CD4-positive, alpha-beta T cell treated with Interleukin-4 for 4 hours (primary cell): ENCODE results near the gene NCOA3.
"Not testable (repeated sequence)": the region's sequence is repeated elsewhere in the genome, so short reads cannot be mapped to it uniquely, and the experiment has no call there.

Source experiments
- DNase-seq: peaks from one replicate; pipeline ENCODE4 v3.0.0-alpha.2; 2020

The NCOA3 gene

DNA sequence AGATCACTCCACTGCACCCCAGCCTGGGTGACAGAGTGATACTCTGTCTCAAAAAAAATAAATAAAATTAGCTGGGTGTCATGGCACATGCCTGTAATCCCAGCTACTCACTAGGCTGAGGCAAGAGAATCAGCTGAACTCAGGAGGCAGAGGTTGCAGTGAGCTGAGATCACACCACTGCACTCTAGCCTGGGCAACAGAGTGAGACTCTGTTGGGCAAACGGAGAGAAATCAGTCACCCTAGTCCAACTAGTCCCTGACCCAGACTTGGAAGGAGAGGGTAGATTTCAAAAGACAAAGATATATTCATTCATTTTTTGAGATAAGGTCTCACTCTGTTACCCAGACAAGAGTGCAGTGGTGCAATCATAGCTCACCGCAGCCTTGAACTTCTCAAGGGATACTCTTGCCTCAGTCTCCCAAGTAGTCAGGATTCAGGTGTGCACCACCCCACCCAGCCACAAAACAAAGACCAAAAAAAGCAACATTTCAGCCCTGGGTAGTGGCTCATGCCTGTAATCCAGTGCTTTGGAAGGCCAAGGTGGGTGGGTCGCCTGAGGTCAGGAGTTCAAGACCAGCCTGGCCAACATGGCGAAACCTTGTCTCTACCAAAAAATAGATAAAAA lies 26.2 kb upstream of the NCOA3 start:
- DNase-seq, result no peak

DNA sequence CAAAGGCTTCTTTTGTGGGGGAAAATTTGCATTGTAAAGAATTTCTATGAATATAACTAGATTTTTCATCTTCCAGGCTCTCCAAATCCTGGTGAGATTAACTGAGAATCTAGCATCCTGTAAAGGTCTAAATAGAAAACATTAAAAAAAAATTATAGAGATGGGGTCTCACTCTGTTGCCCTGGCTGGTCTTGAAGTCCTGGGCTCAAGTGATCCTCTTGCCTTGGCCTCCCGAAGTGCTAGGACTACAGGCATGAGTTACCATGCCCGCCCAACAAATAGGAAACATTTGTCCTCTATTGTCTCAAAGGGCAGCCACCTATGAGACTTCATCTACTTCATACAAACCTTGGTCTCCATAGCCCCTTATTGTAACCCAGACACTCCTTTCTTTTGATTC lies 25.2 kb upstream of the NCOA3 start:
- no peak for DNase-seq

DNA sequence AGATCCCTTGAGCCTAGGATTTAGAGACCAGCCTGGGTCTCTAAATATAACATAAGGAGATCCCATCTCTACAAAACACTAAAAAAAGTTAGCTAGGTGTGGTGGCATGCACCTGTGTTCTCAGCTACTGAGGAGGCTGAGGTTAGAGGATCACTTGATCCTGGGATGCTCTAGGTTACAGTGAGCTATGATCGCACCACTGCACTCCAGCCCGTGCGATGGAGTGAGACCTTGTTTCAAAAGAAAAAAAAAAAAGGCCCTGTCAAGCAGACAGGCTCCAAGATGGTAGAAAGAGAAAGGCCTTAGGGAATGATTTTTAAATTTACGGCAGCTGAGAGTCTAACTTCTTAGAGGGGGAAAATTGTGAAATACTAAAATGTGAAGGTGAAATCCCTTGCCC lies 22.6 kb upstream of the NCOA3 start:
- no peak for DNase-seq

DNA sequence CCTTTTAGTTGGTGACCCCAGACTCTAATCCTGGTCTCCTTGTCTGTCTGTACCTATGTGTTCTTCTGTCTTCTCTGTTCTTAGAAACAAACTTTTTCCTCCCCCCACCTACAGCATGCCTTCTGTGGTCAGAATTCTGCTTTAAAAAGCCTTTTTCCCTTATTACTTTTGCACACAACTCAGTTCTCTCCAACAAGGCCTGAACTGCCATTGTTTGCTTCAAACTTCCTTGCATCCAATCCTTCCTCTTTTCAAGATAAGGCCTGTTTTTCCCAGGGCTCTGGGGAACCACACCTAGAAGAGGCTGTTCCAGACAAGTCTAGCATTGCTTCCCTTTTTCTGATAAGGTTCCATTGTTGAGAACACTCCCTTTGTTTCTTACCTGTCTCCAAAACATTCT lies 22.2 kb upstream of the NCOA3 start:
- no peak for DNase-seq

DNA sequence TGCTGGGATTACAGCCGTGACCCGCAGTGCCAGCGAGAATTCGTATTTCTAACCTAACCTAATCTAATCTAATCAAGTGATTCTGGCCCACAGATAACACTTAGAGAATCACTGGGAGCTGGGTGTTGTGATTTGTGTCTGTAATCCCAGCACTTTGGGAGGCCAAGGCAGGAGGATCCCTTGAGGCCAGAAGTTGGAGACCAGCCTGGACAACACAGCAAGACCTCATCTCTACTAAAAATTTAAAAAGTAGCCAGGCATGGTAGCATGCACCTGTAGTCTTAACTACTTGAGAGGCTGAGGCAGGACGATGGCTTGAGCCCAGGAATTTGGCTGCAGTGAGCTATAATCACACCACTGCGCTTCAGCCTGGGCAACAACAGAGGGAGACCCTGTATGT lies 21.4 kb upstream of the NCOA3 start:
- no peak for DNase-seq

DNA sequence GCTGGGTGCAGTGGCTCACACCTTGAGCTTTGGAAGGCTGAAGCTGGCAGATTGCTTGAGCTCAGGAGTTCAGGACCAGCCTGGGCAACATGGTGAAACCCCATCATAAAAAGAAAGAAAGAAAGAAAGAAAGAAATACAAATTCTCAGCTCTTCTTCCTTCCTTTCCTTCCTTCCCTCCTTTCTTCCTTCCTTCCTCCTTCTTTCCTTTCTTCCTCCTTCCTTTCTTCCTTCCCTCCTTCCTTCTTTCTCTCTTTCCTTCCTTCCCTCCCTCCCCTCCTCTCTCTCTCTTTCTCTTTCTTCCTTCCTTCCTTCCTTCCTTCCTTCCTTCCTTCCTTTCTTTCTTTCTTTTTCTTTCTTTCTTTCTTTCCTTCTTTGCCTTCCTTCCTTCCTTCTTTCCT lies 21.0 kb upstream of the NCOA3 start:
- DNase-seq, result no peak

DNA sequence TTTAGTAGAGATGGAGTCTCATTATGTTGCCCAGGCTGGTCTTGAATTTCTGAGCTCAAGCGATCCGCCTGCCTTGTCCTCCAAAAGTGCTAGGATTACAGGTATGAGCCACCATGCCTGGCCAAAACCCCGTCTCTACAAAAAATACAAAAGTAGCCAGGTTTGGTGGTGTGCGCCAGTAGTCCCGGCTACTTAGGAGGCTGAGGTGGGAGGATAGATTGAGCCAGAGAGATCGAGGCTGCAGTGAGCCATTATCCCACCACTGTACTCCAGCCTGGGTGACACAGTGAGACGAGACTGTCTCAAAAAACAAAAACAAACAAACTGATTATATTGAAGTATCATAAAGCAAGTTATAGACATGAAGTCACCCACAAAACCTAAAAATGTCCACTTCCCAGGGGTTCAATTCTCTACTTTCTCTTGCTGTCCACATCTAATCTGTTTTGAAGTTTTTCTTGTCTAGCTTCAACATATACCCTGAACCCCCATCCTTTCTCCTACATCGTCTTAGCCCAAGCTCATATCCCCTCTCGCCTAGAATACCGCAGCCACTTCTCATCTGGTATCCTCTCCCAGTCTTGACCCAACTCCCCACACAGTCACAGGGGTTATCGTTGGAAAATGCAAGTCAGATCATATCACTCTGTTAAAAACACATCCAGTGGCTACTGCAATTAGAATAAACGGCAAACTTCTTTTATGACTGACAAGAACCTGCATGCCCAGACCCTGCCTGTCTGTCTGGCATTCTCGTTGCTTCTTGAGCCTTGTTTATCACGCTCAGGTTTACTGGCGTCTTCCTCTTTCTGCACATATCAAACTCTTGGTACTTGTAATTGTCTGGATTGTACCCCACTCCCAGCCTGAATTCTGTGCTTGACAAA lies 20.1 kb upstream of the NCOA3 start:
- no peak for DNase-seq

DNA sequence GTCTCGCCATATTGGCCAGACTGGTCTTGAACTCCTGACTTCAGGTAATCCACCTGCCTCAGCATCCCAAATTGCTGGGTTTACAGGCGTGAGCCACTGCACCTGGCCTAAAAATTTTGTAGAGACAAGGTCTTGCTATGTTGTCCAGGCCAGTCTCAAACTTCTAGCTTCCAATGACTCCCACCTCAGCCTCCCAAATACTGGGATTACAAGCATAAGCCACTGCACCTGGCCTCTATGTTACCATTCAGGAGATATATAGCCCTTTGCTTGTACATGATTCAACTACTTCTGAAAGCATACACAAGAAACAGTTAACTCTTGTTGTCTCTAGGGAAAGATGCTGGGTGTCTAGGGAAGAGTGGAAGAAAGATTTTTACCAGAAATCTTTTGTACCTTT lies 19.0 kb upstream of the NCOA3 start:
- no peak for DNase-seq

DNA sequence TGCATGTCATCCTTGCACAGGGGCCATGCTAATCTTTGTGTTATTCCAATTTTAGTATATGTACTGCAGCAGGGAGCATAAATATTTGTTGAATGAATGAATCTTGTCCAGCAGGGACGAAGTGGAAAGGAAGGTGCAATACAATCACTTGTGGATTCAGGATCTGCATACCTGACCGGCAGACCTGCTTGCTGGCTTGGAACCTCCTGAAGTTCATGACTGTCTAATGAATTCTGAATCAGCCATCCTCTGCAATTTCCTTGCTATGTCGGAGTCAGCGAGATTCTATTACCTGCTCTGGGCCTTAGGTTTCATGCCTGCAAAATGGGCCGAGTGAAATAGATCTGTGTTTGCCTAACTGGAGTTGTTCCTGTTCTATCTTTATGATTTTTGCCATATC lies 17.4 kb upstream of the NCOA3 start:
- DNase-seq, result no peak

DNA sequence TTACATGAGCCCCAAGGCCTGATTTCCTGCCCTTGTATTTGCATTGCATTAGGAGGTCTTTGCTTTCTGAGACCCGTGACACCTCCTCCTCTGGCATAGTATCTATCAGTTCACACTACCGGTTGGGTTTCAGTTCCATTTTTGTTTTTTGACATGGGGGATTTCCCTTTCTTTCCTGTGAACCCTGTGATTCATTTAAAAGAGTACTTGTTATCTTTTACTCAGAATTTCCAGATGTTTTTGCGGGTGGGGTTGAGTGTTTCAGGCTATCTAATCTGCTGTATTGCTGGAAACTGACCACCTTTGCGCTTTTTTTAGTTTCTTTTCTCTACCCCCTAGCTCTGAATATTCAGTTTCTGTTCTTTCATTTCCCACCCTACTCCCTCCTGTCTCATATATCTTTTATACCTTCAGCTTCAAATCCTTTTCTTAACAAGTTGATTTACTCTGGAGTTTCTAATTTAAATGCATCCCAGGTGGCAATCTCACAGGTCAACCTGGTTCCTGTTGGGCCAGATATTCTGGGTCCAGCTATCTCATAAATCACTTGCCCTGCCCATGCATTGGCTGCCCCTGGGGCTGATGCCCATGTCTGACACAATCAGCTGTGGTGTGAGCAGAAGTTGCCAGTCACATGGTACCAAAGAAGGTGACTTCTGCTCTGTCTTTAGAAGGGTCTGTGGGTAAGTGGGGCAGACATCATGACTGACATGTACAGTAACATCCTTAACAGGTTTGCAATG lies 14.3 kb upstream of the NCOA3 start:
- DNase-seq, result peak; percentile 96

DNA sequence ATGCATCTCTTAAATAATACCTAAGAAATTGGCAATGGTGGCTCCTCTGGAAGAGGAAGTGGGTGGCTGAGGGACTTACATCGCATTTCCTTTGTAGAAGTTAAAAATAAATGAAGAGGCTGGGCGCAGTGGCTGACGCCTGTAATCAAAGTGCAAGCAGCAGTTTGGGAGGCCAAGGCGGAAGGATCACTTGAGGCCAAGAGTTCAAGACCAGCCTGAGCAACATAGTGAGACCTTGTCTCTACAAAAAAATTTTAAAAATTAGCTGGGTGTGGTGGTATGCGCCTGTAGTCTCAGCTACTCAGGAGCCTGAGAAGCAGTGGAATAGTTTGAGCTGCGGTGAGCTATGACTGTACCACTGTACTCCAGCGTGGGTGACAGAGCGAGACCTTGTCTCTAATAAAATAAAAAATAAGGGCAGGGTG lies 12.2 kb upstream of the NCOA3 start:
- peak; percentile 82 for DNase-seq

DNA sequence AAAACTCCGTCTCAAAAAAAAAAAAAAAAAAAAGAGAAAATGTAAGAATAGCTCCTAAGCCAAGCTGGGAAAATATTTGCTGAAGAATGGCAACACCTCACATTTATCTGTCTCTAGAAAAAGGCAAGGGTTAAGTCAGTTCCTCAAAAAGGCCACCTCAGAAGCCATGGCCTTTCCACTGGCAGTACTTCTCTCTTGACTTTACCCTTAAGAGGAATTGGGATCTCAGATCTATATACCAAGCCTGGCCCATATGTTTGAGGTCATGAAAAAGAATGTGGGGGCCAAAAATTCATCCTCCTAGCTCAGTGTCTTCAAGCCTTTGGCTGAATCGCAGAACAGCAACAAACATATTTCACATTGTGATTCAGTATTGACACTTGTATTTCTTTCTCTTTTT lies 10.9 kb upstream of the NCOA3 start:
- DNase-seq, result no peak

DNA sequence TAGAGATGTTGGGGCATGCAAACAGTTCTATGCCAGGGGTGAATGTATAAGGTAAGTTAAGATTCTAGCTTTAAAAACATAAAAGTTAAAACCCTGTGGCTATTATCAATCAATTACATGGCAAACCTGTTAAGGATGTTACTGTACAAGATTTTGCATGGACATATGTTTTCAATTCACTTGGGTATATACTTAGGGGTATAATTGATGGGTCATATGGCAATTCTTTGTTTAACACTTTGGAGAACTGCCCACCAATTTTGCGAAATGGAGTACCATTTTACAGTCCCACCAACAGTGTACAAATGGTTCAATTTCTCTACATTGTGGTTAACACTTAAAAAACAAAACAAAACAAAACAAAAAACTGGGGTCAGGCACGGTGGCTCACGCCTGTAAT lies 9.4 kb upstream of the NCOA3 start:
- no peak for DNase-seq

DNA sequence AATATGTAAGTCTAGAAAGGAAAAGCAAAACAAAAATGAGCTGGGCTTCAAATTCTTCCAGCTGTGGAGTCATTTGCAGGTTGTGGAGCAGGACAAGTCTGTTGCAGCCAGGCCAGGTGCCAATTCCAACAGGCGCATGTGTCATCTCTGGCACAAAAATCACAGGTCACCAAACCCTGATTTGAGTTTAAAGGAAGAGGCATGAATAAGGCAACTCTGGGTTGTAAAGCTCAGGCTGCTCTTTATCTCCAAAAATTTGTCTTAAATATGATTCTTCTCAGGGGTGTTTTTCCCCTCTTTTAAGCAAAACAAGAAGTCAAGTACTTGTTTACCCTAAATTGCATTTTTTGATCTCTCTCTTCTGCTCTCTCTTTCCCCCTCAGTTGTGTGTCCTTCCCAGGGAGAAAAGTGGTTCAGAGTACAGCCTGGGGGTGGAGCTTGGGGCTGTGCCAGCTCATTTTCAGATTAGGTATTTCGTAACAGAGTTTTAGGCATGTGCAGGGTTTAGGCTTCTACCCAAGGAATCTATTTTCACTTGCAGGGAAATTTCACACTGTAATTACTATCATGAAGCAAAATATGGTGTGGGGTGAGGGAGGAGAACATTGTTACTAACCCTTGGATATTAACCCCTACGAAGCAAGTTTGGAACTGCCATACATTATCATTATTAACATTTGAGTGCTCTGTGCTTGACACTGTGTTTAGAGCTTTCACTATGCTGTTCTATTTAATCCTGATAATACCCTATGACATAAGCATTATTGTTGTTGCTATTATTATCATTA lies 8.3 kb upstream of the NCOA3 start:
- peak; percentile 61 for DNase-seq

DNA sequence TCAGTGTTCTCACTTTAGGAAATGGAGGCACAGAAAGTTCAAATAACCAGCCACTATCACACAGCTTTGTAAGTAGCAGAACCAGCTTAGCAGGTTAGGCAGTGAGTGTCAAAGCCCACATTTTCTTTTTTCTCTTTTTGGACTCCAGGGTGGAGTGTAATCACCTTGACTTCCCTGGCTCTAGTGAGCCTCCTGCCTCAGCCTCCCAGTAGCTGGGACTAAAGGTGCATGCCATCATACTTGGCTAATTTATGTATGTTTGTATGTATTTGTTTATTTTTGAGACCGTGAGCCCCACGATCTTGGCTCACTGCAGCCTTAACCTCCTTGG lies 7.8 kb upstream of the NCOA3 start:
- no peak for DNase-seq

DNA sequence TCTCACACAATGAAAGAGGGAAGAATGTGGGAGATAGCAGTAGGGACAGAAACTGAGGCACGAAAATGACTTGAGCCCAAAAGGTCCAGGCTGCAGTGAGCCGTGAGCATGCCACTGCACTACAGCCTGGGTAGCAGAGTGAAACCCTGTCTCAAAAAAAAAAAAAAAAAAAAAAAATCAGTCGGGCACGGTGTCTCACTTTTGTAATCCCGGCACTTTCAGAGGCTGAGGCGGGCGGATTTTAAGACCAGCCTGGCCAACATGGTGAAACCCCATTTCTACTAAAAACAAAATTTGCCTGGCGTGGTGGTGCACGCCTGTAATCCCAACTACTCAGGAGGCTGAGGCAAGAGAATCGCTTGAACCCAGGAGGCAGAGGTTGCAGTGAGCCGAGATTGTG lies 7.1 kb upstream of the NCOA3 start:
- not testable (repeated sequence) for DNase-seq

DNA sequence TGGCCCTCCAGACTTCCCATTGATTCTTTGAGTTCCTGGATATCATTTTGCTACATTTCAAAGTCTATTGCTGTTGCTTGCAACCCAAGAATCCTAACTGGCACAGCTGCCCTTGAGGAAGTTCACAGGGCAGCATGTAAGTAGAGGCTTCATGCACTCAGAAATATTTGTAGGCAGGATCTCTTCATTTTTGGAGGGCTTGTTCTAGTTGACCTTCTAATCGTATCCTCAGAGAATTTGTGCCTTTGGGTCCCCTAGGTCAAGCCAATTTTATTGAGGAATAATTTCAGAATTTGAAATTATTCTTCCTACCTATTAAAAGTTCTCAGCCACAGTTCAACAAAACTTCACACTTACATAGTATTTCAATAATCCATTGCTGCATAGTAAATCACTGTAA lies 5.6 kb upstream of the NCOA3 start:
- DNase-seq, result no peak

DNA sequence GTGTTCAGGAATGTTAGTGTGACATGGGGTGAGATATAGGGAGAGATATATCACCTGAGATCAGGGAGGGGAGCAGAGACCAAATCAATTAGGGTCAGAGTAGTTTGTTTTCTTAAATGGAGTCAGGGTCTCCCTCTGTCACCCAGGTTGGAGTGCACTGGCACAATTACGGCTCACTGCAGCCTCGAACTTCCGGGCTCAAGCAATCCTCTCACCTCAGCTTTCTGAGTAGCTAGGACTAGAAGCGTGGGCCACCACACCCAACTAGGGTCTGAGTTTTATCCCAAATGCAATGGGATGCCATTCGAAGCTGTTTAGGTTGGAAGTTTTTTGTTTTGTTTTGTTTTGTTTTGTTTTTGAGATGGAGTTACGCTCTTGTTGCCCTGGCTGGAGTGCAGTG lies 3.1 kb upstream of the NCOA3 start:
- no peak for DNase-seq

DNA sequence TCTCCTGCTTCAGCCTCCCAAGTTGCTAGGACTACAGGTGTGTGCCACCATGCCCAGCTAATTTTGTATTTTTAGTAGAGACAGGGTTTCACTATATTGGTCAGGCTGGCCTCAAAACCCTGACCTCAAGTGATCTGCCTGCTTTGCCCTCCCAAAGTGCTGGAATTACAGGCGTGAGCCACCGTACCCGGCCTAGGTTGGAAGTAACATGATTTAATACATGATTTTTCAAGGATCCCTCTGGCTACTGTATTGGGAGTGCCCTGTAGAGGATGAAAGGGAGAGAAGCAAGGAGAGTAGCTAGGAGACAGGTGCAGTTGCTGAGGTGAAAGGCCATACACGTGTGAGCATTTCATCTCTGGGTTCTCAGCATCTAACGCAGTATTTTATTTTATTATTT lies 2.6 kb upstream of the NCOA3 start:
- no peak for DNase-seq

DNA sequence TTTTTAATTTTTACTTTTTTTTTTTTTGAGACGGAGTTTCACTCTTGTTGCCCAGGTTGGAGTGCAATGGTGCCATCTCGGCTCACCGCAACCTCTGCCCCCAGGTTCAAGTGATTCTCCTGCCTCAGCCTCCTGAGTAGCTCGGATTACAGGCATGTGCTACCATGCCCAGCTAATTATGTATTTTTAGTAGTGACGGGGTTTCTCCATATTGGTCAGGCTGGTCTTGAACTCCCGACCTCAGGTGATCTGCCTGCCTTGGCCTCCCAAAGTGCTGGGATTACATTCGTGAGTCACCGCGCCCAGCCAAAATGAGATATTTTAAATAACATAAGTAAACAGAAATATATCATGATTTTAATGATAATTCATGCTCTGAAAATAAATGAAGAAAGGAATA lies 1.6 kb upstream of the NCOA3 start:
- not testable (repeated sequence) for DNase-seq

DNA sequence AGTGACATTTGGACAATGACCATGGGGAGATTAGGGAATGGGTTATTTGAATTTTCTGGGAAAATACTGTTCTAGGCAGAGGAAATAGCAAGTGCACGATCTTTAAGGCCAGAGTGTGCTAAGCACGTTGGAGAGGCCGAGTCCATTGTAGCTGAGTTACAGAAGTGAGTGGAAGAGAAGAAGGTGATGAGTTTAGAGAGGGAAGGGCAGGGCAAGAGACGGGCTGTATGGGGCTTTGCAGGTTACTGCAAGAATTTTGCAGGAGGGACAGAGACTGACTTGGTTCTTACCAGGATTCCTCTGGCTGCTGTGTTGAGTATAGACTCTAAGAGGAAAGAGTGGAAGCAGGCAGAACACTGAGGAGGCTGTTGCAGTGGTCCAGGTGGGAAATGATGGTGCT lies 1.1 kb upstream of the NCOA3 start:
- DNase-seq, result no peak

DNA sequence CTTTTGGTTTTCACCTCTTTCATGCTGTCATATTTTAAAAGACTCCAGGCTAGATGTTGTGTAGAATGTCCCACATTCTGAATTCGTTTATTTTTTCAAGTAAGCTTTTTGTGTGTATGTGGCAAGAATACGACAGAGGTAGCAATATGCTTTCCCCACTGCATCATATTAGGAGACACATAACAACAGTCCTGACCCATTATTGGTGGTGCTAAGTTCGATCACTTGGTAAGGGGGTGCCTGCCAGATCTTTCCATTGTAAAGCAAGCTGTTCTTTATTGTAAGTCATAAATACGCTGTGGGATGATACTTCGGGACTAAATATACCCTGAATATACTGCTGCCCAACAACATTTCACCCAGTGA lies 588 bp upstream of the NCOA3 start:
- no peak for DNase-seq
